GM21423 (cell line): ENCODE results near the gene SHB.

Experiments
- ATAC-seq: cut with Tn5 transposase; IDR thresholded peaks from one replicate; pipeline ENCODE4 v1.9.1; 2021; ENCODE audit warnings: mild to moderate bottlenecking, moderate library complexity; ENCODE audit not compliant: unreplicated experiment

Gene SHB

GRCh38 chr9:37942621-37943344, 126.2 kb downstream of the SHB start:
- no peak for ATAC-seq

- ATAC-seq, result no peak
These were observed 127.8 kb downstream of the SHB start for GRCh38 chr9:37941253-37941652.

GRCh38 chr9:37939575-37940095, 129.4 kb downstream of the SHB start:
- no peak for ATAC-seq

- ATAC-seq, result no peak
These were observed 130.7 kb downstream of the SHB start for GRCh38 chr9:37938121-37938891.

GRCh38 chr9:37937366-37937765, 131.7 kb downstream of the SHB start:
- ATAC-seq, result no peak

GRCh38 chr9:37936965-37937364, 132.1 kb downstream of the SHB start:
- no peak for ATAC-seq

GRCh38 chr9:37936376-37936775, 132.7 kb downstream of the SHB start:
- no peak for ATAC-seq

GRCh38 chr9:37935096-37935495, 133.9 kb downstream of the SHB start:
- ATAC-seq, result no peak

GRCh38 chr9:37931592-37931991, 137.4 kb downstream of the SHB start:
- no peak for ATAC-seq

- no peak for ATAC-seq
These were observed 139.6 kb downstream of the SHB start for GRCh38 chr9:37929441-37929895.

GRCh38 chr9:37928552-37929430, 140.2 kb downstream of the SHB start:
- ATAC-seq, result no peak

- ATAC-seq, result no peak
These were observed 141.2 kb downstream of the SHB start for GRCh38 chr9:37927601-37928551.

GRCh38 chr9:37927132-37927531, 141.9 kb downstream of the SHB start:
- no peak for ATAC-seq

GRCh38 chr9:37926737-37927118, 142.3 kb downstream of the SHB start:
- no peak for ATAC-seq

- ATAC-seq, result no peak
These were observed 143.0 kb downstream of the SHB start for GRCh38 chr9:37925786-37926736.

- no peak for ATAC-seq
These were observed 144.0 kb downstream of the SHB start for GRCh38 chr9:37925006-37925405.

GRCh38 chr9:37924538-37924937, 144.5 kb downstream of the SHB start:
- ATAC-seq, result no peak

- ATAC-seq, result no peak
These were observed 145.1 kb downstream of the SHB start for GRCh38 chr9:37923796-37924427.
